DND-41 (cell line): Measurements from ENCODE around the gene FARSB.

Experiments used
- CTCF ChIP-seq: IDR thresholded peaks from 2 replicates; pipeline ENCODE4 v1.5.1; 2012; ENCODE audit warnings: borderline replicate concordance, low read length, moderate library complexity, mild to moderate bottlenecking; ENCODE audit not compliant: poor library complexity, severe bottlenecking; ENCODE audit errors: extremely low read depth
- EZH2 ChIP-seq: IDR thresholded peaks from 3 replicates; pipeline ENCODE4 v1.6.1; 2012; ENCODE audit warnings: borderline replicate concordance, low read depth, mild to moderate bottlenecking, moderate library complexity, low read length, inconsistent platforms; ENCODE audit not compliant: severe bottlenecking

- TF ChIP-seq CTCF, result no peak
- no peak for TF ChIP-seq EZH2
Observed at GRCh38 chr2:222701721-222702131, 45.8 kb upstream of the FARSB start.
